Transverse colon (tissue), 4 donors: Measurements from ENCODE around the gene GRM8.

Experiments
- POLR2A ChIP-seq: fragments of 450-650 bp; IDR thresholded peaks from one replicate; pipeline ENCODE4 v1.6.1; 2016; ENCODE audit warnings: antibody characterized with exemption, mild to moderate bottlenecking, moderate library complexity
- POLR2AphosphoS5 ChIP-seq, 3 donors: sonication (generic); formaldehyde crosslinking; IDR thresholded peaks; one replicate each; pipeline ENCODE4 v1.6.1; 2016; ENCODE audit warnings: antibody characterized with exemption in 3 of 3
- TF ChIP-seq, protein P1 (sequence below), 5 experiments: fragments of 200-600 bp in 3 of 5; fragments of 450-650 bp in 2 of 5; sonication (generic) in 3 of 5; IDR thresholded peaks; 1 replicate in 2 of 5; 2 replicates in 3 of 5; pipeline ENCODE4 v1.5.1; 2016 to 2017; ENCODE audit warnings: antibody characterized with exemption in 5 of 5, inconsistent platforms in 3 of 5, mild to moderate bottlenecking in 2 of 5, moderate library complexity in 1 of 5

DNA sequence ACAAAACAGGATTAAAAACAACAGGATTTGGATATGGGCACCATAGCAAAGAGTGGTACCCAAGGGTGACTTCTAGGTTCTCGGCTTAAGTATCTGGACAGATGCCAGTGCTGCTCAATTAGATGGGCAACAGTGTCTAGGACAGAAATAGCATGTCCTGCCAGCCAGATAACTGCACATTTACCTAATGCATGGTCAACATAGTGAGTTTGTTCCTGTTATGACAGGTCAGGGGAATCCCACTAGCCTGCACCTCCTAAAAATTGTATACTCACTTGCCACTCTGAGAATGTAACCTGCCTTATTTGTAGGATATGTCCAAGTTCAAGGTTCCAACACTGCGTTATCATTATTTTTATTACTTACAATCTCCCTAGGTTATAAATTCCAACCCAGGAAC is 471.7 kb downstream of the GRM8 start:
- TF ChIP-seq POLR2A: no peak
- TF ChIP-seq, protein P1, sequence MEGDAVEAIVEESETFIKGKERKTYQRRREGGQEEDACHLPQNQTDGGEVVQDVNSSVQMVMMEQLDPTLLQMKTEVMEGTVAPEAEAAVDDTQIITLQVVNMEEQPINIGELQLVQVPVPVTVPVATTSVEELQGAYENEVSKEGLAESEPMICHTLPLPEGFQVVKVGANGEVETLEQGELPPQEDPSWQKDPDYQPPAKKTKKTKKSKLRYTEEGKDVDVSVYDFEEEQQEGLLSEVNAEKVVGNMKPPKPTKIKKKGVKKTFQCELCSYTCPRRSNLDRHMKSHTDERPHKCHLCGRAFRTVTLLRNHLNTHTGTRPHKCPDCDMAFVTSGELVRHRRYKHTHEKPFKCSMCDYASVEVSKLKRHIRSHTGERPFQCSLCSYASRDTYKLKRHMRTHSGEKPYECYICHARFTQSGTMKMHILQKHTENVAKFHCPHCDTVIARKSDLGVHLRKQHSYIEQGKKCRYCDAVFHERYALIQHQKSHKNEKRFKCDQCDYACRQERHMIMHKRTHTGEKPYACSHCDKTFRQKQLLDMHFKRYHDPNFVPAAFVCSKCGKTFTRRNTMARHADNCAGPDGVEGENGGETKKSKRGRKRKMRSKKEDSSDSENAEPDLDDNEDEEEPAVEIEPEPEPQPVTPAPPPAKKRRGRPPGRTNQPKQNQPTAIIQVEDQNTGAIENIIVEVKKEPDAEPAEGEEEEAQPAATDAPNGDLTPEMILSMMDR (IDR thresholded peaks at IDR 0.05): no peak
- TF ChIP-seq POLR2AphosphoS5 (IDR thresholded peaks at IDR 0.05): no peak
